CD4-positive, alpha-beta memory T cell (primary cell): Measurements from ENCODE around the gene KRTAP20-4. TPM values are rescaled to one million over a fixed set of nuclear protein-coding genes. Genes with fewer than 3 reads are reported as not detected.

Experiments used
- CTCF ChIA-PET: fragments of 350-600 bp; sonication (Branson Sonifier 250); formaldehyde crosslinking; loops from one replicate; lab custom pipeline; 2021; ENCODE audit warnings: inconsistent platforms; ENCODE audit not compliant: partially characterized antibody; lab: Charles Lee
- POLR2A ChIA-PET: fragments of 350-600 bp; sonication (Branson Sonifier 250); formaldehyde crosslinking; loops from one replicate; lab custom pipeline; 2021; ENCODE audit not compliant: partially characterized antibody; lab: Charles Lee
- DNase-seq, 5 donors: peaks; one replicate each; pipeline versions ENCODE4 v3.0.0 to v3.0.0-alpha.2; 2020 to 2022; ENCODE audit warnings: mixed read lengths in 1 of 5
- H3K27ac ChIP-seq: one replicate; pipeline ENCODE4 v1.7.0; 2013; ENCODE audit warnings: low read depth, low read length
- H3K27me3 ChIP-seq: 2 replicates; pipeline ENCODE4 v1.7.0; 2013; ENCODE audit warnings: mild to moderate bottlenecking, low read length, moderate library complexity; ENCODE audit not compliant: insufficient read depth
- H3K36me3 ChIP-seq: 2 replicates; pipeline ENCODE4 v1.7.0; 2013; ENCODE audit warnings: mild to moderate bottlenecking, low read length, moderate library complexity; ENCODE audit not compliant: insufficient read depth
- H3K4me1 ChIP-seq: 2 replicates; pipeline ENCODE4 v1.7.0; 2013; ENCODE audit warnings: mild to moderate bottlenecking, low read length, moderate library complexity; ENCODE audit not compliant: insufficient read depth
- H3K4me3 ChIP-seq, 2 donors: one replicate each; pipeline ENCODE4 v1.7.0; 2013; ENCODE audit warnings: low read length in 2 of 2, mild to moderate bottlenecking in 1 of 2
- H3K9me3 ChIP-seq, 2 donors: one replicate each; pipeline ENCODE4 v1.7.0; 2013; ENCODE audit warnings: low read length in 2 of 2, control low read depth in 1 of 2; ENCODE audit not compliant: control insufficient read depth in 1 of 2
- H3K27ac Mint-ChIP-seq, 7 donors: one replicate each; pipeline ENCODE4 v1.8.0; 2020 to 2021; ENCODE audit warnings: mixed read lengths in 7 of 7, mild to moderate bottlenecking in 6 of 7, inconsistent platforms in 3 of 7, moderate library complexity in 3 of 7
- H3K27me3 Mint-ChIP-seq, 2 donors: one replicate each; pipeline ENCODE4 v1.8.0; 2020 to 2021; ENCODE audit warnings: mixed read lengths in 2 of 2
- H3K36me3 Mint-ChIP-seq, 2 donors: one replicate each; pipeline ENCODE4 v1.8.0; 2020 to 2021; ENCODE audit warnings: mixed read lengths in 2 of 2, inconsistent platforms in 1 of 2, mild to moderate bottlenecking in 1 of 2
- H3K4me1 Mint-ChIP-seq, 4 donors: one replicate each; pipeline ENCODE4 v1.8.0; 2020 to 2021; ENCODE audit warnings: mixed read lengths in 4 of 4, mild to moderate bottlenecking in 1 of 4
- H3K4me3 Mint-ChIP-seq, 8 donors: one replicate each; pipeline ENCODE4 v1.8.0; 2020 to 2021; ENCODE audit warnings: mixed read lengths in 8 of 8, mild to moderate bottlenecking in 7 of 8, moderate library complexity in 6 of 8, inconsistent platforms in 3 of 8
- H3K9me3 Mint-ChIP-seq, 8 donors: one replicate each; pipeline ENCODE4 v1.8.0; 2020 to 2021; ENCODE audit warnings: mixed read lengths in 8 of 8, mild to moderate bottlenecking in 5 of 8, inconsistent platforms in 3 of 8, moderate library complexity in 1 of 8
- intact Hi-C: fragments of 100-400 bp; cut with micrococcal nuclease; formaldehyde crosslinking; loops from one replicate; pipeline ENCODE4 v1.15.1; 2023
- polyA plus RNA-seq, 2 donors: library from polyadenylated mRNA; unstranded; fragments of 300-500 nt; fragmentation: Illumina TruSeq; gene quantifications; one replicate each; pipeline ENCODE4 v1.2.3, GENCODE V29; 2021
- total RNA-seq, 2 experiments: library from RNA; stranded (reverse); gene quantifications; one replicate each; pipeline ENCODE4 v1.2.3, GENCODE V29; 2021

KRTAP20-4 gene
- not detected for total RNA-seq
- polyA plus RNA-seq, result not detected

DNA sequence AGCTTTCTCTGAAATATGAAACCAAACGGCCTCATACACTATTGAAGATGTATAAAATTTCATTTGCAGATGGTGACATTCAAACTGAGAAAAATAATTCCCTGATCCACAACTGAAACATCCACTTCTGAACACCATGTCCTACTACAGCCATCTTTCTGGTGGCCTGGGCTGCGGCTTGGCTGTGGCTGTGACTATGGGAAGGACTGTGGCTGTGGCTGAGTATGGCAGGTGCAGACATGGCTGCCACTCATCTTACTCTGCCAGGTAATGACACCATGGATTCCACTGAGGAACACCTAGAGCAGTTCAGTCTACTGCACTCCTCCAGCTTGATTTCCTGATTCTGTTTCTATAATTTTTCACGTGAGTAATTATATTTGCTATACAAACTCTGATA, at the start of gene KRTAP20-4:
Gene KRTAP20-4, plus strand, starts transcription at position 106 of the 400 bp plus-strand sequence.
- H3K4me3 ChIP-seq, result no peak within 1 kb of the TSS
- Mint-ChIP-seq H3K4me3 (no peak within 1 kb of the TSS), H3K4me1 (no peaks in the 10 kb centered on the region), H3K9me3 (peaks cover 0 to 3% (median 0%) of the 10 kb centered on the region in 8 donors), H3K36me3 (no peaks in the 10 kb centered on the region), H3K27me3 (peaks cover 0 to 2% of the 10 kb centered on the region in 2 donors), H3K27ac (no peak within 1 kb of the TSS)
- no peaks in the 10 kb centered on the region for H3K27me3 ChIP-seq
- no peak within 1 kb of the TSS for H3K27ac ChIP-seq
- H3K36me3 ChIP-seq, result no peaks in the 10 kb centered on the region
- intact Hi-C loops, result no loop called here
- no peaks in the 10 kb centered on the region for H3K4me1 ChIP-seq
- CTCF ChIA-PET, result no interaction called here
- POLR2A ChIA-PET, result no interaction called here
- no peaks in the 10 kb centered on the region for H3K9me3 ChIP-seq
- DNase-seq, result no peak

DNA sequence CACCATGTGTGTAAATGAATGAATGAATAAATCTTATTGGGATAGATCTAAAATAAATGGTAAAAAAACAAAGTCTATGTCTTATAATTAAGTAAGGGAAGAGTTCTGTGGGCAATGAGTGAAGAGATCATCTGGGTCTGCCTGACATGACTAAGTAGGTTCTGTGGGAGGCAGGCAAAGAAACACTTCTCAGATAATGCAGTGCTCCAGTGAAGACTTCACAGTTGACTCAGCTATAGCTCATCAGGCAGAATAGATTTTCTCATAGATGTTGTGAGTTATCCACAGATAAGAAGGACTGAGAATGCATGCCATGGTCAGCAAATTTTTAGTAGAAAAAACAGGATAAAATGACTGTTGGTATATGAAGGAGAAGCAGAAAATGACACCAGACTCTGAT, 42.7 kb upstream of the KRTAP20-4 start:
- Mint-ChIP-seq H3K4me1 (no peaks in the 10 kb centered on the region), H3K27me3 (no peaks in the 10 kb centered on the region), H3K27ac (no peak overlapping the region), H3K4me3 (no peak overlapping the region), H3K36me3 (no peaks in the 10 kb centered on the region), H3K9me3 (peaks cover 0 to 2% (median 0%) of the 10 kb centered on the region in 8 donors)
- no peaks in the 10 kb centered on the region for H3K27me3 ChIP-seq
- H3K27ac ChIP-seq, result no peak overlapping the region
- intact Hi-C loops, result no loop called here
- no peak for DNase-seq
- no peaks in the 10 kb centered on the region for H3K4me1 ChIP-seq
- H3K9me3 ChIP-seq, result no peaks in the 10 kb centered on the region
- H3K36me3 ChIP-seq, result no peaks in the 10 kb centered on the region
- H3K4me3 ChIP-seq, result no peak overlapping the region
- ChIA-PET CTCF (no interaction called here), POLR2A (no interaction called here)

DNA sequence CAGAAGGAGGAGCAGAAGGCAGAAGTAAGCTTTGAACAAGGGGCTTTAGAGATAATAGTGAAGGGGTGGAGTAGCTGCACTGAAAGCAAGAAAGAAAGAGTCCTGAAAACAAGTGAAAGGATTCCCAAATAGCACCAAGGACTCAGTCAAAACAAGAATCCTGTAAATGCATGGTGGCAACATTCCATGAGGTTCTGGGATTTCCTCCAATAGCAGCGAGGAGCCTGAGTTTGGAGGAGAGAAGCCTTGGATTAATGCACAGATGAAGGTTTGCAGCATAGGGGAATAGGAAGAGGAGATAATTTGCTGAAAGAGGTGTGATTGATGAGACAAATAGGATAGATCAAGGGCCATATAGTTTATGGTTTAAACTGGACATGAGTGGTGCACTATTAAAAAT, 41.1 kb upstream of the KRTAP20-4 start:
- no peaks in the 10 kb centered on the region for H3K4me1 Mint-ChIP-seq
- H3K9me3 Mint-ChIP-seq, result peaks cover 0 to 2% (median 0%) of the 10 kb centered on the region in 8 donors
- no peak overlapping the region for H3K4me3 Mint-ChIP-seq
- Histone ChIP-seq H3K9me3 (no peaks in the 10 kb centered on the region), H3K36me3 (no peaks in the 10 kb centered on the region), H3K27me3 (no peaks in the 10 kb centered on the region), H3K27ac (no peak overlapping the region), H3K4me1 (no peaks in the 10 kb centered on the region), H3K4me3 (no peak overlapping the region)
- H3K27ac Mint-ChIP-seq, result no peak overlapping the region
- H3K27me3 Mint-ChIP-seq, result no peaks in the 10 kb centered on the region
- intact Hi-C loops, result no loop called here
- H3K36me3 Mint-ChIP-seq, result no peaks in the 10 kb centered on the region
- no peak for DNase-seq
- POLR2A ChIA-PET, result no interaction called here
- CTCF ChIA-PET, result no interaction called here

DNA sequence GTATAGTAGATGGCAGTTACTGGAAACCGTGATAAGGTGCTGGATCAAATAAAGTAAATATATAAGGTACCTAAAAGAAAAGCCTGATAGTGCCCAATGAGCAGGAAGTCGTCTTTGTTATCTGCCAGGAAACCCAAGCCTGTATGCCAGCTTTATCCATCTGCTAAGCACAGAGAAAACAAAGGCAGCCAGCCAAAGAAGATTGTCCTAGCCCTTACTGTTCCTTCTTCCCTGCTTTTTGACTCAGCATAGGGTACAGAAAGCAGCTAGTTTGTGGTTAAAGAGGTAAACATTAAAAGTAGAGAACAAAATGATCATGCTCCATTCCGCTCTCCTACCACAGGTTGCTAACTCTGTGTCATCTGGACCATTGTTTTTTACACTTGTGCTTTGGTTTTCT, 40.3 kb upstream of the KRTAP20-4 start:
- ChIA-PET CTCF (no interaction called here), POLR2A (no interaction called here)
- DNase-seq, result no peak
- Histone ChIP-seq H3K4me3 (no peak overlapping the region), H3K27ac (no peak overlapping the region), H3K4me1 (no peaks in the 10 kb centered on the region), H3K27me3 (no peaks in the 10 kb centered on the region), H3K36me3 (no peaks in the 10 kb centered on the region), H3K9me3 (no peaks in the 10 kb centered on the region)
- intact Hi-C loops, result no loop called here
- no peak overlapping the region for H3K27ac Mint-ChIP-seq
- no peaks in the 10 kb centered on the region for H3K4me1 Mint-ChIP-seq
- peaks cover 0 to 2% (median 0%) of the 10 kb centered on the region in 8 donors for H3K9me3 Mint-ChIP-seq
- H3K27me3 Mint-ChIP-seq, result peaks cover 0 to 2% of the 10 kb centered on the region in 2 donors
- H3K36me3 Mint-ChIP-seq, result no peaks in the 10 kb centered on the region
- no peak overlapping the region for H3K4me3 Mint-ChIP-seq

DNA sequence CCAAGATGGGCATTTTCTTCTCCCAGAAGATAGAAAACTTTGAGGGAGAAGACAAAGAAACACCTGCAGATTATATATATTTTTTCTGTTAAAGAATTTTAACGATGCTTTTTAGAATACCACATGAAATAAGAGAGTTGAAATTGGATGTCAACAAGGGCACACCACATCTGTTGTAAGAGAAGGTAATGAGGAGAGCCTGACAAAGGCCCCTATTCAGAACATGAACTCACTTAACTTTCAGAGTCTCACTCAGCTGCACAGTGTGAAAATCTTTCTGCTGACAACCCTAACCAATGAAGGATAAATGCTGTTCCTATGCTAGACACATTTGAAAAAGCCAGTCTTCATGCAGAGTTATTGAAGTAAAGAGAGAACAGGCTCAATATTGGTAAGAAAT, 37.6 kb upstream of the KRTAP20-4 start:
- ChIA-PET CTCF (no interaction called here), POLR2A (no interaction called here)
- no peaks in the 10 kb centered on the region for H3K27me3 ChIP-seq
- Mint-ChIP-seq H3K27ac (no peak overlapping the region), H3K36me3 (no peaks in the 10 kb centered on the region), H3K4me1 (no peaks in the 10 kb centered on the region), H3K27me3 (peaks cover 0 to 3% of the 10 kb centered on the region in 2 donors), H3K4me3 (no peak overlapping the region), H3K9me3 (peaks cover 0 to 2% (median 0%) of the 10 kb centered on the region in 8 donors)
- no peaks in the 10 kb centered on the region for H3K36me3 ChIP-seq
- H3K4me1 ChIP-seq, result no peaks in the 10 kb centered on the region
- no peaks in the 10 kb centered on the region for H3K9me3 ChIP-seq
- H3K4me3 ChIP-seq, result no peak overlapping the region
- intact Hi-C loops, result no loop called here
- no peak overlapping the region for H3K27ac ChIP-seq
- no peak for DNase-seq

DNA sequence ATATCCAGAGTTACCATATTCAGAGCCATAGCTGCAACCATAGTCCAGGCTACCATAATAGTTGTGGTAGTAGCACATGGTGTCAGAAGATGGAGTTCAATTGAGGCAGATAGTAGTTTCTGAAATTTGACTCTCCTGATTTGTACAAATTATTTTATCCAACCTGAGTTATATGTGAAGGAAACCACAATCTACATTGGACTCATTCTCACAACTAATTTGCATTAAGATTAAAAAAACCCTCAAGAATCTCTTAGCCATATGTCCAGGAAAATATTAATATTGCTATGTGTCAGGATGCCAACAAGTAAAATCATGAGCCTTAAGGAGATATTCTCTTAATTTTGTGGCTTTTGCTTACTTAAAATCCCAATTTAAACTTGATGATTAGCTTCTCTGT, 30.1 kb upstream of the KRTAP20-4 start, which contains the start of gene KRTAP22-2:
Gene KRTAP22-2, minus strand, starts transcription at position 101 of the 400 bp plus-strand sequence.
- Mint-ChIP-seq H3K27me3 (no peaks in the 10 kb centered on the region), H3K36me3 (no peaks in the 10 kb centered on the region), H3K9me3 (no peaks in the 10 kb centered on the region), H3K27ac (no peak within 1 kb of the TSS), H3K4me3 (no peak within 1 kb of the TSS), H3K4me1 (no peaks in the 10 kb centered on the region)
- ChIA-PET POLR2A (no interaction called here), CTCF (no interaction called here)
- Histone ChIP-seq H3K27ac (no peak within 1 kb of the TSS), H3K4me3 (no peak within 1 kb of the TSS), H3K9me3 (no peaks in the 10 kb centered on the region), H3K27me3 (no peaks in the 10 kb centered on the region), H3K4me1 (no peaks in the 10 kb centered on the region), H3K36me3 (no peaks in the 10 kb centered on the region)
- no peak for DNase-seq
- intact Hi-C loops, result no loop called here

DNA sequence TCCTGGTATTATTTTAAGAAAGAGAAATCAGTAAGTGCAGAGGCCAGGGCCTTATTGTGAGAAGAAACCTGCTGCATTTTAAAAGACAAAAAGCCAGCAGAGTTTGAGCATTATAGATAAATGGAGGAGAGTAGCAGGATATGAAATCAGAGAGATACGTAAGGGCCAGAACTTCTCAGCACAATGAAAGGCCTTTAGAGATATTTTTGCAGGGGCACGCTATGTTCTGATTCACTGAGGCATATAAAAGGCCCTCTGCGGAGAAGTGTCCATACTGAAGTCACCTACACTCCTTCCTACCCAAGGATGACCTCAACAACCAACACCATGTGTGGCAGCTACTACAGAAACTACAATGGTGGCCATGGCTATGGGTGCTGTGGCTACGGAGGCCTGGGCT, 28.3 kb upstream of the KRTAP20-4 start, which contains the start of gene KRTAP6-3:
Gene KRTAP6-3, plus strand, starts transcription at position 301 of the 400 bp plus-strand sequence. Its CDS starts 6 bp downstream, at position 307.
- Histone ChIP-seq H3K9me3 (no peaks in the 10 kb centered on the region), H3K4me3 (no peak within 1 kb of the TSS), H3K4me1 (no peaks in the 10 kb centered on the region), H3K27ac (no peak within 1 kb of the TSS), H3K27me3 (no peaks in the 10 kb centered on the region), H3K36me3 (no peaks in the 10 kb centered on the region)
- Mint-ChIP-seq H3K27me3 (no peaks in the 10 kb centered on the region), H3K4me1 (no peaks in the 10 kb centered on the region), H3K27ac (no peak within 1 kb of the TSS), H3K9me3 (peaks cover 0 to 5% (median 0%) of the 10 kb centered on the region in 8 donors), H3K36me3 (no peaks in the 10 kb centered on the region), H3K4me3 (no peak within 1 kb of the TSS)
- no peak for DNase-seq
- ChIA-PET CTCF (no interaction called here), POLR2A (no interaction called here)
- intact Hi-C loops, result no loop called here

DNA sequence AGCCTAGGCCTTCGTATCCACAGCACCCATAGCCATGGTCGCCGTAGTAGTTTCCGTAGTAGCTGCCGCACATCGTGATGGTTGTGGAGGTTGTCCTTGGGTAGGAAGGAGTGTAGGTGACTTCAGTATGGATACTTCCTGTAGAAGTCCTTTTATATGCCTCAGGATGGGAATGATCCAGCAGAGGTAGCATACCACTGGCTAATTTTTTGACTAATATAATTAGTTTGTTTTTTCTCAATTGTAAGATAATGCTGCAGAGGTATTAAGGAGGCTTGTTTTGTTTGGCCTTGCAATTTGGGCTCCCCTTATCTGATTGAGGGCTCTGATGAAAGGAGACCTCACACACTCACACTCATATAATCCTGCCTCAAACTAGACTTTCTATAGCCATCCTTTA, 21.6 kb upstream of the KRTAP20-4 start, which contains the start of gene KRTAP6-2:
Gene KRTAP6-2, minus strand, starts transcription at position 101 of the 400 bp plus-strand sequence. Its CDS starts 28 bp downstream, at position 73.
- intact Hi-C loops, result no loop called here
- no peaks in the 10 kb centered on the region for H3K9me3 ChIP-seq
- no peaks in the 10 kb centered on the region for H3K4me1 ChIP-seq
- Mint-ChIP-seq H3K9me3 (peaks cover 0 to 14% (median 3%) of the 10 kb centered on the region in 8 donors), H3K36me3 (no peaks in the 10 kb centered on the region), H3K27ac (no peak within 1 kb of the TSS), H3K27me3 (no peaks in the 10 kb centered on the region), H3K4me3 (no peak within 1 kb of the TSS), H3K4me1 (no peaks in the 10 kb centered on the region)
- POLR2A ChIA-PET, result no interaction called here
- no peak within 1 kb of the TSS for H3K4me3 ChIP-seq
- DNase-seq, result no peak
- H3K27me3 ChIP-seq, result no peaks in the 10 kb centered on the region
- no peaks in the 10 kb centered on the region for H3K36me3 ChIP-seq
- H3K27ac ChIP-seq, result no peak within 1 kb of the TSS
- CTCF ChIA-PET, result no interaction called here
